ENCODE data around the gene P2RY6.
"Not testable (repeated sequence)": the region's sequence is repeated elsewhere in the genome, so short reads cannot be mapped to it uniquely, and the experiment has no call there.

P2RY6 gene

DNA sequence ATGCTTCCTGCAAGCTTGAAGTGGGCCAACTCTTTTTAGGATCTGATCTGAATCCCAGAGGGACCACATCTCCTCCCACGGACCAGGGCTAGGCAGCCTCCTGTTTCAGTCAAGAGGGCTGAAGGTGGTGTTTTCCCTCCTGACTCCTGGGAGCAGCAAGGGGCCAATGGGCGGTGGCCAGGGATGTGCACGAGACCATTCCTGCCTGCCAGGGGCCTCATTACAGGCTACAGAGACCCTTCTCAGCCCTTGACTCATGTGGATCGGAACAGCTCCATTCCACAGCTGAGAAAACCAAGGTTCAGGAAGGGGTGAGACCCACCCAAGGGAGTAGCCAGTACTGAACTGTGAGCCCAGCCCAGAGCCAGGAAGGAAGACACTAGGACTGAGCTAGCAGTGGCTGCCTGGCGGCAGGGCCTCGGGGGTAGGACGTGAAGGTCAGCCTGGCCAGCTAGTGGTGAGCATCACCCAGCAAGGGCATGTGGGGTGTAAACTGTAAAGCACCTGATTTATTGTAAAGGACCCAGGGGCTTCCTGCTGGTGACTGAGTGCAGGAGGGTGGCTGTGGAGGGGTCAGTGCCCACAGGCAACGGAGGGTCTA, 3.4 kb upstream of the P2RY6 start:
- TF ChIP-seq CTCF (IDR thresholded peaks at IDR 0.05; ENCODE audit: poor library complexity, severe bottlenecking) = no peak
- H3K27me3 ChIP-seq (ENCODE audit: insufficient read depth, poor library complexity, severe bottlenecking) = no peaks in the 10 kb centered on the region
- H3K27ac ChIP-seq (ENCODE audit: poor library complexity, severe bottlenecking) = no peak overlapping the region
- no peaks in the 10 kb centered on the region for H3K36me3 ChIP-seq (ENCODE audit: low read depth)
- no peaks in the 10 kb centered on the region for H3K9me3 ChIP-seq (ENCODE audit: severe bottlenecking)
- DNase-seq (ENCODE audit: low spot score) = no peak
- no peaks in the 10 kb centered on the region for H3K4me1 ChIP-seq (ENCODE audit: insufficient read depth, poor library complexity, severe bottlenecking)
- no peak overlapping the region for H3K4me3 ChIP-seq (ENCODE audit: severe bottlenecking)
- ATAC-seq (ENCODE audit: low read depth) = no peak

DNA sequence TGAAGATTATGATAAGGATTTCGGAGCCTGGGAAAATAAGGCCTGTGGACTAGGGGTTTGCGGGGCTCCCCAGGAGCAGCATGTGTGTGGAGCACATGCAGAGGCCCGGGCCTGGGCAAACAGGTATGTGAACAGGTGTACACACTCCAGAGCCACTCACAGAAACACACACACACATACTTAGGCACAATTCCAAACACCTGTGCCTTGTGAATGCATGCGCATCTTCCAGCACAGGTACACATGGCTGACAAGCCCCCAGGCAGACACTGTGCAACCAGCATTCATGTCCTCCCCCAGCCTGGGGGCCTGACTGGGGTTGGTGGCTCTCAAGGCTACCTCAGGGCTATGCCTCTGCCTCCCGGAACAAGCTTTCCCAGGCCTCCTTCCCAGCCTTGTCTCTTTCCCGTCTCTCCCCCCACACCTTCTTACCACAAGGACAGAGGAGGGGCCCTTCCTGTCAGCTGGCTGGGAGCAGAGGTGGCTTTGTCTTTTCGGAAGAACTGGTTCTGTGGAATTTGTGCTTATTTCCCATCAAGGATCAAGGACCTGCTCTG, 2.6 kb upstream of the P2RY6 start:
- DNase-seq (ENCODE audit: low spot score) = no peak
- no peak for ATAC-seq (ENCODE audit: low read depth)
- H3K4me1 ChIP-seq (ENCODE audit: insufficient read depth, poor library complexity, severe bottlenecking) = no peaks in the 10 kb centered on the region

GRCh38 chr11:73270016-73270854, 1.9 kb upstream of the P2RY6 start:
- no peak for DNase-seq (ENCODE audit: low spot score)
- Histone ChIP-seq H3K9me3 (ENCODE audit: severe bottlenecking) (no peaks in the 10 kb centered on the region), H3K4me3 (ENCODE audit: severe bottlenecking) (no peak overlapping the region), H3K27ac (ENCODE audit: poor library complexity, severe bottlenecking) (no peak overlapping the region), H3K27me3 (ENCODE audit: insufficient read depth, poor library complexity, severe bottlenecking) (no peaks in the 10 kb centered on the region), H3K4me1 (ENCODE audit: insufficient read depth, poor library complexity, severe bottlenecking) (no peaks in the 10 kb centered on the region), H3K36me3 (ENCODE audit: low read depth) (no peaks in the 10 kb centered on the region)
- ATAC-seq (ENCODE audit: low read depth) = no peak
- TF ChIP-seq CTCF (IDR thresholded peaks at IDR 0.05; ENCODE audit: poor library complexity, severe bottlenecking) = no peak

More for the DNA sequence above, 2.6 kb upstream of the P2RY6 start:
- Histone ChIP-seq H3K36me3 (ENCODE audit: low read depth) (no peaks in the 10 kb centered on the region), H3K27me3 (ENCODE audit: insufficient read depth, poor library complexity, severe bottlenecking) (no peaks in the 10 kb centered on the region), H3K27ac (ENCODE audit: poor library complexity, severe bottlenecking) (no peak overlapping the region), H3K4me3 (ENCODE audit: severe bottlenecking) (no peak overlapping the region), H3K9me3 (ENCODE audit: severe bottlenecking) (no peaks in the 10 kb centered on the region)
- TF ChIP-seq CTCF (IDR thresholded peaks at IDR 0.05; ENCODE audit: poor library complexity, severe bottlenecking) = no peak

DNA sequence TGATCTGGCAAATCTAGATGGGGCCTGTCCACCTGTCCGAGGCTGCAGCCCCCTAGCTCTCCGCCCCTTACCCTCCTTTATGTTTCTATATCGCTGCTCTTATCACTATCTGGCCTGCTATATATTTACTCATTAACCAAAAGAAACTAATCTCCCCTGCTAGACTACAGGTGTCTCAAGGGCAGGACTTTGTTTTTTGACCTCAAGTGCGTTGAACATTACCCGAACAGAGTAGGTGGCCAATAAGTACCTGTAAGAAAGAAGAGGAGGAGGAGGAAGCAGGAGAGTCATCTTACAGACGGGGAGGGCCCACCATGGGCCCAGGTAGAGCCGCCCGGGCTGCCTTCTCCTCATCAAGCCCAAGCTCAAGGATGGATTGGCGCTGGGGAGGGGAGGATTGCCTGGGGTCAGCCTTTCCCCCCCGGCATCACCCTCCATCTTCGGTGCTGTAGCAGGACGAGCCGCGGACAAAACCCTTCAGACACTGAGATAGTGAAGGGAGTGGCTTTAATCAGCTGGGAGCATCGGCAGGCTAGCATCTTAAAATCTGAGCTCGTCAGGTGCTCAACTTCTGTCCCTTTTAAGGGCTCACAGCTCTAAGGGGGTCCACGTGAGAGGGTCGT, 1.2 kb upstream of the P2RY6 start:
- Histone ChIP-seq H3K4me3 (ENCODE audit: severe bottlenecking) (no peak overlapping the region), H3K4me1 (ENCODE audit: insufficient read depth, poor library complexity, severe bottlenecking) (no peaks in the 10 kb centered on the region), H3K27me3 (ENCODE audit: insufficient read depth, poor library complexity, severe bottlenecking) (no peaks in the 10 kb centered on the region), H3K9me3 (ENCODE audit: severe bottlenecking) (no peaks in the 10 kb centered on the region), H3K36me3 (ENCODE audit: low read depth) (no peaks in the 10 kb centered on the region), H3K27ac (ENCODE audit: poor library complexity, severe bottlenecking) (no peak overlapping the region)
- ATAC-seq (ENCODE audit: low read depth) (no peak), DNase-seq (ENCODE audit: low spot score) (no peak)
- TF ChIP-seq CTCF (IDR thresholded peaks at IDR 0.05; ENCODE audit: poor library complexity, severe bottlenecking) = no peak

- H3K27me3 ChIP-seq (ENCODE audit: insufficient read depth, poor library complexity, severe bottlenecking); H3K27ac ChIP-seq (ENCODE audit: poor library complexity, severe bottlenecking); H3K4me3 ChIP-seq (ENCODE audit: severe bottlenecking); H3K4me1 ChIP-seq (ENCODE audit: insufficient read depth, poor library complexity, severe bottlenecking); ATAC-seq (ENCODE audit: low read depth); H3K36me3 ChIP-seq (ENCODE audit: low read depth); DNase-seq (ENCODE audit: low spot score); H3K9me3 ChIP-seq (ENCODE audit: severe bottlenecking): not testable (repeated sequence)
These were observed 666 bp upstream of the P2RY6 start for GRCh38 chr11:73271478-73271865.

All from RWPE2 (cell line).